D721Med (cell line): Measurements from ENCODE around the gene SLC25A21.

Experiments used
- DNase-seq: peaks from one replicate; pipeline ENCODE4 v3.0.0; 2011; ENCODE audit warnings: low spot score; ENCODE audit not compliant: insufficient read length
- FAIRE-seq: peaks from 2 replicates; lab custom pipeline; 2011; peaks lifted over from hg19 to GRCh38; lab: Jason Lieb, UNC
- TF ChIP-seq, protein P1 (sequence below): IDR thresholded peaks from 2 replicates; pipeline ENCODE4 v1.5.1; 2012; ENCODE audit warnings: mild to moderate bottlenecking, control low read depth; ENCODE audit not compliant: insufficient read depth; ENCODE audit errors: missing control alignments

The SLC25A21 gene

DNA sequence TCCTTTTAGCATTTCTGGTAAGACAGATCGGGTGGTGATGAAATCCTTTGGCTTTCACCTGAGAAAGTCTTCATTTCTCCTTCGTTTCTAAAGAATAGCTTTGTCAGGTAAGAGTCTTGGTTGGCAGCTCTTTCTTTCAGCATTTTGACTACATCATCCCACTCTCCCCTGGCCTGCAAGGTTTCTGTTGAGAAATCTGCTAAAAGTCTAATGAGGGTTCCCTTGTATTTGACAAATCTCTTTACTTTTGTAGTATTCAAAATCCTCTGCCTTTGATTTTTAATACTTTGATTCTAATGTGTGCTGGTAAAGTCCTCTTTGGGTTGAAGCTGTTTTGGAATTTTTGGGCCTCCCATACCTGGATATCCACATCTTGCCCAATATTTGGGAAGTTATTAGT lies 390.5 kb downstream of the SLC25A21 start:
- TF ChIP-seq, protein P1, sequence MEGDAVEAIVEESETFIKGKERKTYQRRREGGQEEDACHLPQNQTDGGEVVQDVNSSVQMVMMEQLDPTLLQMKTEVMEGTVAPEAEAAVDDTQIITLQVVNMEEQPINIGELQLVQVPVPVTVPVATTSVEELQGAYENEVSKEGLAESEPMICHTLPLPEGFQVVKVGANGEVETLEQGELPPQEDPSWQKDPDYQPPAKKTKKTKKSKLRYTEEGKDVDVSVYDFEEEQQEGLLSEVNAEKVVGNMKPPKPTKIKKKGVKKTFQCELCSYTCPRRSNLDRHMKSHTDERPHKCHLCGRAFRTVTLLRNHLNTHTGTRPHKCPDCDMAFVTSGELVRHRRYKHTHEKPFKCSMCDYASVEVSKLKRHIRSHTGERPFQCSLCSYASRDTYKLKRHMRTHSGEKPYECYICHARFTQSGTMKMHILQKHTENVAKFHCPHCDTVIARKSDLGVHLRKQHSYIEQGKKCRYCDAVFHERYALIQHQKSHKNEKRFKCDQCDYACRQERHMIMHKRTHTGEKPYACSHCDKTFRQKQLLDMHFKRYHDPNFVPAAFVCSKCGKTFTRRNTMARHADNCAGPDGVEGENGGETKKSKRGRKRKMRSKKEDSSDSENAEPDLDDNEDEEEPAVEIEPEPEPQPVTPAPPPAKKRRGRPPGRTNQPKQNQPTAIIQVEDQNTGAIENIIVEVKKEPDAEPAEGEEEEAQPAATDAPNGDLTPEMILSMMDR = no peak
- no peak for FAIRE-seq

DNA sequence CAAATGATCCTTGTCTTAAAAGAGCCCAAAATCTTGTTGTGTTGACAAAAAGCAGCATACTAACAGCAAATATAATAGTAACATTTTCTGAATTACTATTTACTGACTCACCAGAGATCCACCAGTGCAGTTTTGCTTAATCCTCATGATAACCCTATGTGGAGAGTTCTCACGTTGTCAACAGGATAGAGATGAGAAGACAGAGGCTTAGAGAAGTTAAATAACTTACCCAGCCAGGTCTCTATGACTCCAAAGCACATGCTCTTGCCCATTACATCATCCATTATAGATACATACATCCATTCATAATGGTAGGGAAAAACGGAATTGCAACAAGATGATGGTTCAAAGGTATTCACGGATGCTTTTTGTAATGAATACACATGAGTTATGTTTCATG lies 398.8 kb downstream of the SLC25A21 start:
- TF ChIP-seq, protein P1 = no peak
- FAIRE-seq (no peak), DNase-seq (no peak)

More for the DNA sequence above, 390.5 kb downstream of the SLC25A21 start:
- DNase-seq = no peak

DNA sequence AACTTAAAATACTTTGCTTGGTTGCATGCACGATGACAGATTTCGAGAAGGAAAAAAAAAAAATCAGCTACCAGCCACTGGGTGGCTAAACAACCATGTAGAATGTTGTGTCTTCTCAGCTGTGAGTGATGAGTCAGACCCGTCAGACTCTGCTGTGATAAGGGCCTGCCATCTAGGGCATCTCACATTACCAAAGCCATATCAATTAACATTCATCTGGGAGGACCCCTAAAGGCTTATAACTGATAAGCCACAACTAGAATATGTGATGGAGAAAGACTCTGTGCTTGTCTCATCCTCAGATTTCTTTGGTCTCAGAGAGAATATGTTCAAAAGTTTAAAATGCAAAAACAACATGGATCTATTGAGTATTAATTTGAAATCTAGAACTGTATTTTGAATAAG lies 399.3 kb downstream of the SLC25A21 start:
- DNase-seq (no peak), FAIRE-seq (no peak)
- TF ChIP-seq, protein P1 = no peak

DNA sequence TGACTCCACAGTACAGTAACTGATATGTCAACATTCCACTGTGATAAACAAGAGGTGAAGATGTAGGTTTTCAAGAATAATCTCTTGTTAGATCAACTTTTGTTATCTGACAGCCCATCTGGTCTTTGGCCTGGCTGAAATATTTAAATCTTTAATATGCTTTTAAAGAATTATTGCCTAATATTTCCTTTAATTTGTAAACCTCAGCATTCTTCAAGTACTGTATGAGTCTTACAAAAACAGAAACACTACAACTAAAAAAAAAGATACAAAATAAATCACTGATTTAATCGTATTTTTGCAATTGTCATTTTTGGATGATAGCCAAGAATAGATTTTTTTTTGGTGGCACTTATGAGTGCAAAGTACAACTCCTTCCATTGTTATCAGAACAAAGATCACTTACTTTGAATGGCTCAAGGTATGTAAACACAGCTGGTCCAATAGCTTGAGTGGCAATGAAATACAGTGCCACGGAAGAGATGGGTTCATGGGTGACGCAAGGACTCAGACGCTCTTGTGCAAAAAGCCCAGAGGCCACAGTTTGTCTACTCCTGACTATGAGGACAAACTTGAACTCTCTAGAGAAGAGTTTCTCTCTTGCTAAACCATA lies 401.3 kb downstream of the SLC25A21 start:
- TF ChIP-seq, protein P1 = no peak
- no peak for FAIRE-seq
- DNase-seq = no peak

DNA sequence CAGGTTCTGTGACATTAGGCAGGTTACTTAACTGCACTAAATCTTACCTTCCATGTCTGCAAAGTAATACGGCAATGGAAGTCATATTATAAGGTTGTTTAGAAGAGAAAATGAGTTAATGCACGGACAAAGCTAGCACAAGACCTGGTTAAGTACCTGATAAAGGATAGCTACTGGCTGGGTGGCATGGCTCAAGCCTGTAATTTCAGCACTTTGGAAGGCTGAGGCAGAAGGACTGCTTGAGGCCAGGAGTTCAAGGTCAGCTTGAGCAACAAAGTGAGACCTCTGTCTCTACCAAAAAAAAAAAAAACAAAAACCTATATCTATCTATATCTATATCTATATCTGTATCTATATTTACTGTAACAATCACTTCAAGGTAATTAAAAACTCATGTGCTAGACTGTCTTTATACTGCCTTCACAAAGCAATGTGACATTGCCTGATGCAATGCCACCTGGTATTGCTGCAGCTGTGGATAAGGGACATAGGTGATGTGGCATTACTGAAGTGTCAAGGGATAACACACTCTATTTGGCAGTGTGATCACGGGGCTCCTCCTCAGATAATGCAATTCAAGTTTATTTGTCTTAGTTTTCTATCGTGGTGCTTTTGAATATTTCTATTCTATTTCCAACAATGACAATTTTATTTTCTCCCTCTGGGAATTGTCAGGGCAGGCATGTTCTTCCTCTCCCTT lies 403.6 kb downstream of the SLC25A21 start:
- FAIRE-seq (no peak), DNase-seq (no peak)
- TF ChIP-seq, protein P1 = no peak

DNA sequence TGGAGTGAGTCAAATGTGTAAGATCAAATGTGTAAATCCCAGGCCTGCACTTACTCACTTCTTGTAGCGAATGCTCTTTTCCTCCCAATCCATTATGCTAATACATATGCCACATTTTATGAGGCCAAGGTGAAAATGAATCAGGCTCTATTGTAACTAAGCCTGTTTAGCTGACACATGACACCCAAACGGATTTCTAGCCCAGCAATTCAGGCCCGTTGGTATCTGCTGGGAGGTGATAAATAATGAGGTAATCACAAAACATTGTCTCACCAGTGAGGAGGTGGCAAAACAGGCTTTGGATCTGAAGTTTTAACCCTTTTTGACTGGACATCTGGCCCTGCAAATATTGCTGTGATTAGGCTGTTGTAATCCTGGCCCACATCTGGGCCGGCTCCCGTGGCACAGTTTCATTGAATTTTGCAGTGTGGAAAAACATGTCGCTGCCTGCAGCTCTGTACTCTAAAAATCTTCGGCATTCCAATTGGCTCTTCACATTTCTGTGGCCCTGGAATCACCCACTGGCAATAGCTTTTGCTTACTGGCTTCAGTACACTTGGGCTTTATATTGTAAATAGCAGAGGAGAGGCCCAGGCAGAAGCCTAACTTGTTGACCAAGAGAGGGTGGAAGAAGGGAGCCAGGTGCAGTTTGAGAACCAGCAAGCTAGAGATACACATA lies 404.7 kb downstream of the SLC25A21 start:
- FAIRE-seq = no peak
- no peak for DNase-seq
- TF ChIP-seq, protein P1 = no peak

DNA sequence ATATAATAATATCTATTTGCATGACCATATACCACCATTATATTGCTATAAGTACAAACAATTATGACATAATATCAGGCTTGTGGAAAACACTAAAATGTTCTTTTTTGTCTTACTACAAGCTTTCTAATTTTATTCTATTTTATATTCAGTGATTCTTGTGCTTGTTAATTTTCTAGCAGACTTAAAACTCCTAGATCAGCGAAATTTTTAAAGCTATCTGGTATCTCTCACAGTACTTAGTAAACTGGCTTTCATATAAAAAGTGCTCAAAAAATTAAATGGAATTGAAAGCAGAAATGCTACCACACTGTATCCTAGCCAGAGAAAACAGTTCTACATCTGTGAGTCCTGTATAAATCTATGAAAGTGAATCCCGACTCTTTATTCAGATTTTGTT lies 405.4 kb downstream of the SLC25A21 start:
- DNase-seq (no peak), FAIRE-seq (no peak)
- TF ChIP-seq, protein P1 = no peak
